K562 (cell line): ENCODE data around the gene MAN1A1. TPM values are rescaled to one million over a fixed set of nuclear protein-coding genes. Genes with fewer than 3 reads are reported as not detected.
A peak's percentile ranks its signal among the peaks of the same experiment; 100 is the strongest.

Experiments used
- BRD9 ChIP-seq: fragments of 450-650 bp; IDR thresholded peaks from 2 replicates; pipeline ENCODE4 v1.6.1; 2018; ENCODE audit warnings: low read depth; ENCODE audit not compliant: partially characterized antibody
- CCNT2 ChIP-seq: IDR thresholded peaks from 2 replicates; pipeline ENCODE4 v1.6.1; 2011; ENCODE audit warnings: borderline replicate concordance, low read depth, mild to moderate bottlenecking, moderate library complexity, mixed read lengths, low read length; ENCODE audit not compliant: insufficient read length; ENCODE audit errors: extremely low read depth
- DDX20 ChIP-seq: fragments of 450-650 bp; IDR thresholded peaks from 2 replicates; pipeline ENCODE4 v1.6.1; 2016; ENCODE audit warnings: missing genetic modification characterization, low read depth, mild to moderate bottlenecking, missing compliant biosample characterization, moderate library complexity
- FUS ChIP-seq: fragments of 200-400 bp; formaldehyde crosslinking; optimal IDR thresholded peaks from 2 replicates; pipeline ENCODE3; 2017; ENCODE audit warnings: low read depth, low read length
- GABPB1 ChIP-seq: sonication (generic); formaldehyde crosslinking; IDR thresholded peaks from 2 replicates; pipeline ENCODE4 v1.8.0; 2022; ENCODE audit warnings: mild to moderate bottlenecking, missing genetic modification reagents
- JUNB ChIP-seq: fragments of 450-650 bp; formaldehyde crosslinking; conservative IDR thresholded peaks from 2 replicates; pipeline ENCODE4 v1.4.0; 2020; ENCODE audit warnings: mild to moderate bottlenecking
- KLF1 ChIP-seq: fragments of 450-650 bp; IDR thresholded peaks from 2 replicates; pipeline ENCODE4 v1.6.1; 2016; ENCODE audit warnings: missing genetic modification characterization, missing compliant biosample characterization
- NR4A1 ChIP-seq, 2 experiments: fragments of 250-450 bp in 1 of 2; fragments of 450-650 bp in 1 of 2; sonication (Bioruptor Pico) in 1 of 2; IDR thresholded peaks; 2 replicates each; pipeline versions ENCODE4 v1.4.0 to v1.6.1; 2016 to 2020; ENCODE audit warnings: mild to moderate bottlenecking in 2 of 2, missing compliant biosample characterization in 1 of 2, missing genetic modification characterization in 1 of 2, moderate library complexity in 1 of 2
- OTX1 ChIP-seq: fragments of 450-650 bp; formaldehyde crosslinking; IDR thresholded peaks from 2 replicates; pipeline ENCODE4 v1.4.0; 2022; ENCODE audit warnings: mild to moderate bottlenecking
- RBBP5 ChIP-seq: fragments of 200-600 bp; sonication (generic); IDR thresholded peaks from 2 replicates; pipeline ENCODE4 v1.6.1; 2012; ENCODE audit warnings: borderline replicate concordance, mild to moderate bottlenecking, low read length, control low read depth, inconsistent platforms; ENCODE audit not compliant: insufficient read depth, poor library complexity, severe bottlenecking
- RBM15 ChIP-seq: fragments of 200-400 bp; formaldehyde crosslinking; IDR thresholded peaks from 2 replicates; pipeline ENCODE4 v1.6.1; 2018; ENCODE audit warnings: mild to moderate bottlenecking, low read length, moderate library complexity; ENCODE audit not compliant: insufficient read depth
- RHOXF2B ChIP-seq: fragments of 250-450 bp; sonication (Bioruptor Pico); conservative IDR thresholded peaks from 2 replicates; pipeline ENCODE4 v1.5.1; 2021
- SRSF3 ChIP-seq: fragments of 200-400 bp; formaldehyde crosslinking; IDR thresholded peaks from 2 replicates; pipeline ENCODE4 v1.6.1; 2016; ENCODE audit warnings: mild to moderate bottlenecking, low read length, moderate library complexity; ENCODE audit not compliant: insufficient read depth
- SUPT5H ChIP-seq: fragments of 450-650 bp; IDR thresholded peaks from 2 replicates; pipeline ENCODE4 v1.6.1; 2016
- TCF15 ChIP-seq: fragments of 250-450 bp; sonication (Bioruptor Pico); IDR thresholded peaks from 2 replicates; pipeline ENCODE4 v1.8.0; 2022; ENCODE audit warnings: moderate library complexity, mild to moderate bottlenecking, inconsistent platforms
- TRIM24 ChIP-seq, 2 experiments: fragments of 450-650 bp; IDR thresholded peaks; 2 replicates each; pipeline ENCODE4 v1.6.1; 2016
- ZKSCAN8 ChIP-seq: fragments of 200-800 bp; sonication (Bioruptor generic); IDR thresholded peaks from 2 replicates; pipeline ENCODE4 v1.6.1; 2016; ENCODE audit warnings: missing genetic modification characterization, missing compliant biosample characterization
- ZNF140 ChIP-seq: fragments of 250-450 bp; sonication (Bioruptor Pico); IDR thresholded peaks from 2 replicates; pipeline ENCODE4 v1.8.0; 2021; ENCODE audit warnings: moderate library complexity, mild to moderate bottlenecking, inconsistent platforms
- ZNF175 ChIP-seq: fragments of 200-800 bp; sonication (Bioruptor generic); IDR thresholded peaks from 2 replicates; pipeline ENCODE4 v1.6.1; 2016; ENCODE audit warnings: low read depth, mild to moderate bottlenecking, missing genetic modification characterization, missing compliant biosample characterization
- ZNF449 ChIP-seq: fragments of 250-450 bp; sonication (Bioruptor Pico); IDR thresholded peaks from 2 replicates; pipeline ENCODE4 v1.8.0; 2022; ENCODE audit warnings: moderate library complexity, mild to moderate bottlenecking, inconsistent platforms
- ZNF551 ChIP-seq: fragments of 250-450 bp; sonication (Bioruptor Pico); IDR thresholded peaks from 2 replicates; pipeline ENCODE4 v1.5.0; 2021; ENCODE audit warnings: mild to moderate bottlenecking, moderate library complexity
- ZNF75A ChIP-seq: fragments of 450-650 bp; formaldehyde crosslinking; IDR thresholded peaks from 2 replicates; pipeline ENCODE4 v1.4.0; 2020; ENCODE audit warnings: mild to moderate bottlenecking
- ZNF778 ChIP-seq: fragments of 450-650 bp; formaldehyde crosslinking; IDR thresholded peaks from 2 replicates; pipeline ENCODE4 v1.4.0; 2020; ENCODE audit warnings: mild to moderate bottlenecking, moderate library complexity
- ZNF830 ChIP-seq: fragments of 250-450 bp; sonication (Bioruptor Pico); IDR thresholded peaks from 2 replicates; pipeline ENCODE4 v1.5.0; 2021; ENCODE audit warnings: mild to moderate bottlenecking
- polyA plus RNA-seq, 8 experiments: library from polyadenylated mRNA; depleted of rRNA in 4 of 8; stranded (reverse) in 5 of 8; unstranded in 3 of 8; fragments of >200 nt; fragmentation: Nextera tagmentation in 2 of 8; fragmentation: Illumina TruSeq in 1 of 8; extraction: Ambion mirVana in 2 of 8; extraction: Trizol in 1 of 8; gene quantifications; 2 replicates each; pipeline versions ENCODE4 v1.2.1 to v1.2.3, GENCODE V29; 2011 to 2014; ENCODE audit warnings: inconsistent platforms in 1 of 8, missing spikeins in 1 of 8
- total RNA-seq, 7 experiments: library from RNA; depleted of rRNA in 6 of 7; stranded (reverse); fragments of >200 nt in 6 of 7; fragmentation: Illumina TruSeq in 2 of 7; extraction: Trizol in 2 of 7; gene quantifications; 2 replicates each; pipeline versions ENCODE4 v1.2.1 to v1.2.3, GENCODE V29; 2011 to 2021; ENCODE audit warnings: low replicate concordance in 1 of 7
- TF ChIP-seq, protein P1 (sequence below): fragments of 250-450 bp; sonication (Bioruptor Pico); IDR thresholded peaks from 2 replicates; pipeline ENCODE4 v1.8.0; 2022; ENCODE audit warnings: inconsistent platforms
- TF ChIP-seq, protein P2 (sequence below): fragments of 450-650 bp; IDR thresholded peaks from 2 replicates; pipeline ENCODE4 v1.6.1; 2016; ENCODE audit warnings: borderline replicate concordance

Gene MAN1A1
- total and polyA plus RNA-seq, 9 of the 15 experiments (the other 6 are each of a cell fraction or from before 2014, with no cell fraction given), result 24.5 to 78.4 (median 59.7) TPM

GRCh38 chr6:119324718-119325117, 24.8 kb downstream of the MAN1A1 start (continued):
- TF ChIP-seq ZNF449 (CRISPR knock-in tag), result no peak
- TF ChIP-seq DDX20 (tag), result no peak
- no peak for TF ChIP-seq FUS
- no peak for TF ChIP-seq KLF1 (tag)
- TF ChIP-seq TCF15 (CRISPR knock-in tag), result no peak
- TF ChIP-seq SRSF3, result no peak
- no peak for TF ChIP-seq RHOXF2B (CRISPR knock-in tag)
- no peak for TF ChIP-seq ZNF75A (CRISPR knock-in tag)
- TF ChIP-seq ZNF830 (CRISPR knock-in tag), result no peak
- TF ChIP-seq TRIM24 (IDR thresholded peaks at IDR 0.05), result peak; percentile 84 to 91
- TF ChIP-seq NR4A1 (CRISPR knock-in tag; IDR thresholded peaks at IDR 0.05), result no peak
- peak; percentile 69; the same call in 1 of the 2 replicates for TF ChIP-seq NR4A1 (tag; IDR thresholded peaks at IDR 0.05)
- TF ChIP-seq ZNF140 (CRISPR knock-in tag), result no peak
- TF ChIP-seq SUPT5H, result no peak
- no peak for TF ChIP-seq GABPB1
- no peak for TF ChIP-seq RBBP5
- no peak for TF ChIP-seq JUNB
- TF ChIP-seq ZNF175 (CRISPR knock-in tag), result no peak
- TF ChIP-seq CCNT2, result peak; percentile 98
- peak; percentile 84 for TF ChIP-seq ZKSCAN8
- no peak for TF ChIP-seq ZNF551 (CRISPR knock-in tag)
- no peak for TF ChIP-seq ZNF778 (CRISPR knock-in tag)
- TF ChIP-seq, protein P1, sequence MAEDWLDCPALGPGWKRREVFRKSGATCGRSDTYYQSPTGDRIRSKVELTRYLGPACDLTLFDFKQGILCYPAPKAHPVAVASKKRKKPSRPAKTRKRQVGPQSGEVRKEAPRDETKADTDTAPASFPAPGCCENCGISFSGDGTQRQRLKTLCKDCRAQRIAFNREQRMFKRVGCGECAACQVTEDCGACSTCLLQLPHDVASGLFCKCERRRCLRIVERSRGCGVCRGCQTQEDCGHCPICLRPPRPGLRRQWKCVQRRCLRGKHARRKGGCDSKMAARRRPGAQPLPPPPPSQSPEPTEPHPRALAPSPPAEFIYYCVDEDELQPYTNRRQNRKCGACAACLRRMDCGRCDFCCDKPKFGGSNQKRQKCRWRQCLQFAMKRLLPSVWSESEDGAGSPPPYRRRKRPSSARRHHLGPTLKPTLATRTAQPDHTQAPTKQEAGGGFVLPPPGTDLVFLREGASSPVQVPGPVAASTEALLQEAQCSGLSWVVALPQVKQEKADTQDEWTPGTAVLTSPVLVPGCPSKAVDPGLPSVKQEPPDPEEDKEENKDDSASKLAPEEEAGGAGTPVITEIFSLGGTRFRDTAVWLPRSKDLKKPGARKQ (CRISPR knock-in tag), result no peak
- TF ChIP-seq RBM15, result no peak
- no peak for TF ChIP-seq BRD9
- TF ChIP-seq, protein P2, sequence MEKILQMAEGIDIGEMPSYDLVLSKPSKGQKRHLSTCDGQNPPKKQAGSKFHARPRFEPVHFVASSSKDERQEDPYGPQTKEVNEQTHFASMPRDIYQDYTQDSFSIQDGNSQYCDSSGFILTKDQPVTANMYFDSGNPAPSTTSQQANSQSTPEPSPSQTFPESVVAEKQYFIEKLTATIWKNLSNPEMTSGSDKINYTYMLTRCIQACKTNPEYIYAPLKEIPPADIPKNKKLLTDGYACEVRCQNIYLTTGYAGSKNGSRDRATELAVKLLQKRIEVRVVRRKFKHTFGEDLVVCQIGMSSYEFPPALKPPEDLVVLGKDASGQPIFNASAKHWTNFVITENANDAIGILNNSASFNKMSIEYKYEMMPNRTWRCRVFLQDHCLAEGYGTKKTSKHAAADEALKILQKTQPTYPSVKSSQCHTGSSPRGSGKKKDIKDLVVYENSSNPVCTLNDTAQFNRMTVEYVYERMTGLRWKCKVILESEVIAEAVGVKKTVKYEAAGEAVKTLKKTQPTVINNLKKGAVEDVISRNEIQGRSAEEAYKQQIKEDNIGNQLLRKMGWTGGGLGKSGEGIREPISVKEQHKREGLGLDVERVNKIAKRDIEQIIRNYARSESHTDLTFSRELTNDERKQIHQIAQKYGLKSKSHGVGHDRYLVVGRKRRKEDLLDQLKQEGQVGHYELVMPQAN, result no peak
- no peak for TF ChIP-seq OTX1 (CRISPR knock-in tag)
